ENCODE measurements around the gene CD81.

The CD81 gene

DNA sequence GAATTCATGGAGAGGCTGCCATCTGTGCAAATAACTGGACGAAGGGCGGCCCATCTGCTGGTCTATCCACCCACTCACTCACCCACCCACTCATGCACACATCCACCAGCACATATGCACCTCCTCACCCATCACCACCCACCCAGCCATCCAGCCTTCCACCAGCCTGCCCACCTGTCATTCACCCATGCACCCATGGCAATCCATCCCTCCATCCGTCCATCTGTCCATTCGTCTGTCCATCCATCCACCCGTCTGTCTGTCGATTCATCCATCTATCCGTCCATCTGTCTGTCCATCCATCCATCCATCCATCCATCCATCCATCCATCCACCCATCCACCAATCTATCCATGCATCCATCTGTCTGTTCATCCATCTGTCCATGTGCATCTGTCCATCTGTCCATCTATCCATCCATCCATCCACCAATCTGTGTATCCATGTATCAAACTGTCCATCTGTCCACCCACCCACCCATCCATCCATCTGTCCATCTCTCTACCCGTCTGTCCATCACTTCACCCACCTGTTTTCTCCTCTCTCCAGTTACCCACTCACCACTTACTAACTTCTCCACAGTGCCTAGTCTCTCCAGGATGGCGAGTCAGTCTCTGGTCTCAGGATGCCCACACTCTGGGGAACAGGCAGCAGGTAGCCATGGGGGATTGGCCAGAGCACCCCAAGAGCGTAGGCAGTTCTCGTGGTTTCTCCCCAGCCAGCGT is 58.3 kb downstream of the CD81 start:
- TF ChIP-seq EP300 (IDR thresholded peaks at IDR 0.05; ENCODE audit: borderline replicate concordance): no peak
- no peak for TF ChIP-seq CEBPB (IDR thresholded peaks at IDR 0.05)
- no peak for TF ChIP-seq CREB1 (IDR thresholded peaks at IDR 0.05; ENCODE audit: low read depth)
- no peak for TF ChIP-seq RAD21 (IDR thresholded peaks at IDR 0.05; ENCODE audit: low read depth)
- TF ChIP-seq, protein P1, sequence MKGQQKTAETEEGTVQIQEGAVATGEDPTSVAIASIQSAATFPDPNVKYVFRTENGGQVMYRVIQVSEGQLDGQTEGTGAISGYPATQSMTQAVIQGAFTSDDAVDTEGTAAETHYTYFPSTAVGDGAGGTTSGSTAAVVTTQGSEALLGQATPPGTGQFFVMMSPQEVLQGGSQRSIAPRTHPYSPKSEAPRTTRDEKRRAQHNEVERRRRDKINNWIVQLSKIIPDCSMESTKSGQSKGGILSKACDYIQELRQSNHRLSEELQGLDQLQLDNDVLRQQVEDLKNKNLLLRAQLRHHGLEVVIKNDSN (IDR thresholded peaks at IDR 0.05): no peak
- no peak for TF ChIP-seq TEAD4 (IDR thresholded peaks at IDR 0.05)
- no peak for TF ChIP-seq EGR1 (IDR thresholded peaks at IDR 0.05)
- TF ChIP-seq YY1 (IDR thresholded peaks at IDR 0.05; ENCODE audit: low read depth): no peak

DNA sequence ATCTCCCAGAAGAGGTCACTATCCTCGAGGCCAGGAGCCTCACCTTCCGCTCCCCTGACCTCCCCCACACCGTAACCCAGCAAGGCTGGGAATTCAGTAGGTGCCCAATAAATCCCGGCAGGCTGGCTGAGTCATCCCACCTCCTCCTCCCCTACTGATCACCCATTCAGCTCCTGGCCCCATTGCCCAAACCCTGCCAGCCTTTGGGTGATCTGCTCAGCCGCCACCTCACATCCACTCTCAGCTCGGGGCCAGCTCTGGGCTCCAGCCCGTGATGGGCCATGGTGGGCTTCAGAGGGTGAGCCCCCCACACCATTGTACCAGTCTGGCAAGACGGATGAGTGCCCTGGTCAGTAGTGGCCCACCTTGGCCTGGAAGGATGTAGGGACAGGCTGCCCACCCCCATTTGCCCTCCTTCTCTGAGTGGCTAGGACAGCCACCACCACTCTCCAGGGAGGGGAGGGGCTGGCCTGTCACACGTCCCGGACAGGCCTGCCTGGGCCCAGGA is 59.0 kb downstream of the CD81 start:
- no peak for TF ChIP-seq NFIC (IDR thresholded peaks at IDR 0.05)
- no peak for TF ChIP-seq EP300 (IDR thresholded peaks at IDR 0.05; ENCODE audit: borderline replicate concordance)
- TF ChIP-seq, protein P1 (IDR thresholded peaks at IDR 0.05): no peak
- no peak for TF ChIP-seq CEBPB (IDR thresholded peaks at IDR 0.05)
- TF ChIP-seq CREB1 (IDR thresholded peaks at IDR 0.05; ENCODE audit: low read depth): no peak
- TF ChIP-seq TEAD4 (IDR thresholded peaks at IDR 0.05): no peak
- TF ChIP-seq, protein P2, sequence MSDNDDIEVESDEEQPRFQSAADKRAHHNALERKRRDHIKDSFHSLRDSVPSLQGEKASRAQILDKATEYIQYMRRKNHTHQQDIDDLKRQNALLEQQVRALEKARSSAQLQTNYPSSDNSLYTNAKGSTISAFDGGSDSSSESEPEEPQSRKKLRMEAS (IDR thresholded peaks at IDR 0.05): no peak
- TF ChIP-seq RAD21 (IDR thresholded peaks at IDR 0.05; ENCODE audit: low read depth): no peak
- TF ChIP-seq FOXM1 (IDR thresholded peaks at IDR 0.05; ENCODE audit: borderline replicate concordance, low read depth): no peak
- TF ChIP-seq EGR1 (IDR thresholded peaks at IDR 0.05): no peak
- TF ChIP-seq, protein P3, sequence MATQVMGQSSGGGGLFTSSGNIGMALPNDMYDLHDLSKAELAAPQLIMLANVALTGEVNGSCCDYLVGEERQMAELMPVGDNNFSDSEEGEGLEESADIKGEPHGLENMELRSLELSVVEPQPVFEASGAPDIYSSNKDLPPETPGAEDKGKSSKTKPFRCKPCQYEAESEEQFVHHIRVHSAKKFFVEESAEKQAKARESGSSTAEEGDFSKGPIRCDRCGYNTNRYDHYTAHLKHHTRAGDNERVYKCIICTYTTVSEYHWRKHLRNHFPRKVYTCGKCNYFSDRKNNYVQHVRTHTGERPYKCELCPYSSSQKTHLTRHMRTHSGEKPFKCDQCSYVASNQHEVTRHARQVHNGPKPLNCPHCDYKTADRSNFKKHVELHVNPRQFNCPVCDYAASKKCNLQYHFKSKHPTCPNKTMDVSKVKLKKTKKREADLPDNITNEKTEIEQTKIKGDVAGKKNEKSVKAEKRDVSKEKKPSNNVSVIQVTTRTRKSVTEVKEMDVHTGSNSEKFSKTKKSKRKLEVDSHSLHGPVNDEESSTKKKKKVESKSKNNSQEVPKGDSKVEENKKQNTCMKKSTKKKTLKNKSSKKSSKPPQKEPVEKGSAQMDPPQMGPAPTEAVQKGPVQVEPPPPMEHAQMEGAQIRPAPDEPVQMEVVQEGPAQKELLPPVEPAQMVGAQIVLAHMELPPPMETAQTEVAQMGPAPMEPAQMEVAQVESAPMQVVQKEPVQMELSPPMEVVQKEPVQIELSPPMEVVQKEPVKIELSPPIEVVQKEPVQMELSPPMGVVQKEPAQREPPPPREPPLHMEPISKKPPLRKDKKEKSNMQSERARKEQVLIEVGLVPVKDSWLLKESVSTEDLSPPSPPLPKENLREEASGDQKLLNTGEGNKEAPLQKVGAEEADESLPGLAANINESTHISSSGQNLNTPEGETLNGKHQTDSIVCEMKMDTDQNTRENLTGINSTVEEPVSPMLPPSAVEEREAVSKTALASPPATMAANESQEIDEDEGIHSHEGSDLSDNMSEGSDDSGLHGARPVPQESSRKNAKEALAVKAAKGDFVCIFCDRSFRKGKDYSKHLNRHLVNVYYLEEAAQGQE (IDR thresholded peaks at IDR 0.05; ENCODE audit: low read depth): no peak
- TF ChIP-seq YY1 (IDR thresholded peaks at IDR 0.05; ENCODE audit: low read depth): no peak
- no peak for TF ChIP-seq TCF12 (IDR thresholded peaks at IDR 0.05; ENCODE audit: low read depth)
- no peak for TF ChIP-seq ZBTB7A (IDR thresholded peaks at IDR 0.05; ENCODE audit: low read depth)
- no peak for TF ChIP-seq TAF1 (IDR thresholded peaks at IDR 0.05; ENCODE audit: low read depth)

DNA sequence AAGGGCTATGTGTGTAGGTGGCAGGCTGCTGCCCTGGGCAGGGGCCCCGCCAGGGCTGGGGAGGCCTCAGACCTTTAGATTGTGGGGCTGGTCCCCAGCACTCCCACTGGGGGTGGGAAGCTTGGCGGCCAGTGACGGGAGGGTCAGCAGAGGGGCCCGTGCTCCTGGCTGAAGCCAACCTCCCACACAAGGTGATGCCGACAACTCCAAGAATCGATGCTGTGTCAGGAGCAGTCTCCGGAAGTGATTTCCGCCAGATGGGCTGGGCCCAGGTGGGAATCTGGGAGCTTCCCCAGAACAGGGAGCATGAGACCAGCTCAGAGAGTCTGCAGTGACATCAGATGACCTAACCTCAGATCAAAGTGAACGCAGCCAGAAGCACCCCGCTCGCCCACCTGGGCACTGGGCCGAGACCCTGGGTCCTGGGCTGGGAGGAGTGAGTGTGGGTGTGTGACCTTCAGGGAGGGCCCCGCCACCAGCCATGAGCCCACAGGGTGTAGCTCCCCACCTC is 59.5 kb downstream of the CD81 start:
- TF ChIP-seq YY1 (IDR thresholded peaks at IDR 0.05; ENCODE audit: low read depth): no peak
- TF ChIP-seq, protein P1 (IDR thresholded peaks at IDR 0.05): no peak
- TF ChIP-seq TAF1 (IDR thresholded peaks at IDR 0.05; ENCODE audit: low read depth): no peak
- TF ChIP-seq, protein P2 (IDR thresholded peaks at IDR 0.05): no peak
- TF ChIP-seq RAD21 (IDR thresholded peaks at IDR 0.05; ENCODE audit: low read depth): no peak
- TF ChIP-seq FOXM1 (IDR thresholded peaks at IDR 0.05; ENCODE audit: borderline replicate concordance, low read depth): no peak
- TF ChIP-seq EGR1 (IDR thresholded peaks at IDR 0.05): no peak
- no peak for TF ChIP-seq EP300 (IDR thresholded peaks at IDR 0.05; ENCODE audit: borderline replicate concordance)
- no peak for TF ChIP-seq TEAD4 (IDR thresholded peaks at IDR 0.05)
- TF ChIP-seq CEBPB (IDR thresholded peaks at IDR 0.05): no peak
- no peak for TF ChIP-seq TCF12 (IDR thresholded peaks at IDR 0.05; ENCODE audit: low read depth)
- TF ChIP-seq, protein P3 (IDR thresholded peaks at IDR 0.05; ENCODE audit: low read depth): no peak
- no peak for TF ChIP-seq NFIC (IDR thresholded peaks at IDR 0.05)
- no peak for TF ChIP-seq ZBTB7A (IDR thresholded peaks at IDR 0.05; ENCODE audit: low read depth)
- TF ChIP-seq CREB1 (IDR thresholded peaks at IDR 0.05; ENCODE audit: low read depth): no peak

DNA sequence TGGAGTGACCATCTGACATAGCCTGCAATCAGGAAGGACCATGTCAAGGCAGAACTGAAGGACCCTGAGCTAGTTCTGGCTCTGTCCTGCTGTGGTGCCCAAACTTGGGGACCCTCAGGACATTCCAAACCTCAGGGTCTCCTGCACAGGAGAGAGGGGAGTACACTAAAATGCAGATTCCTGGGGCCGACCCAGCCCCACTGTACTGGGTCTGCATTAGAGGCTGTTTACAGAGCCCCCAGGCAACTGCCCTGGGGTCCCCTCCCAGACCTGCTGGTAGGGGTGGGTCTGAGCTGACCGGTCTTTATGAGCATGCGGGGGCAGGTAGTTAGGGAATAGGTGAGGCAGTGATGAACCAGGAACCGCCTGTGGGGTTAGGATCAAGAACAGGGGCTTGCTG is 60.4 kb downstream of the CD81 start:
- TF ChIP-seq EP300 (IDR thresholded peaks at IDR 0.05; ENCODE audit: borderline replicate concordance): no peak
- TF ChIP-seq, protein P3 (IDR thresholded peaks at IDR 0.05; ENCODE audit: low read depth): no peak
- TF ChIP-seq, protein P1 (IDR thresholded peaks at IDR 0.05): no peak
- TF ChIP-seq FOXM1 (IDR thresholded peaks at IDR 0.05; ENCODE audit: borderline replicate concordance, low read depth): no peak
- TF ChIP-seq TCF12 (IDR thresholded peaks at IDR 0.05; ENCODE audit: low read depth): no peak
- TF ChIP-seq EGR1 (IDR thresholded peaks at IDR 0.05): no peak
- TF ChIP-seq, protein P2 (IDR thresholded peaks at IDR 0.05): no peak
- TF ChIP-seq CEBPB (IDR thresholded peaks at IDR 0.05): no peak

All from Ishikawa (cell line).